HepG2 (cell line): ENCODE data around the gene EGR4. TPM values are rescaled to one million over a fixed set of nuclear protein-coding genes. Genes with fewer than 3 reads are reported as not detected.

Experiments
- BORCS8-MEF2B ChIP-seq: sonication (generic); formaldehyde crosslinking; IDR thresholded peaks from 2 replicates; pipeline ENCODE4 v1.8.0; 2022; ENCODE audit warnings: mild to moderate bottlenecking, missing genetic modification reagents
- HBP1 ChIP-seq: IDR thresholded peaks from 2 replicates; pipeline ENCODE4 v1.6.1; 2016; ENCODE audit warnings: low read depth, control low read depth
- MTA1 ChIP-seq: sonication (generic); formaldehyde crosslinking; IDR thresholded peaks from 2 replicates; pipeline ENCODE4 v1.4.0; 2020; ENCODE audit warnings: missing genetic modification reagents, mild to moderate bottlenecking, borderline replicate concordance
- NFE2L1 ChIP-seq: sonication (generic); formaldehyde crosslinking; IDR thresholded peaks from 2 replicates; pipeline ENCODE4 v1.4.0; 2020; ENCODE audit warnings: missing genetic modification reagents, mild to moderate bottlenecking, borderline replicate concordance
- PHB2 ChIP-seq: fragments of 450-650 bp; IDR thresholded peaks from 2 replicates; pipeline ENCODE4 v1.6.1; 2018; ENCODE audit not compliant: partially characterized antibody
- SUZ12 ChIP-seq: fragments of 150-350 bp; IDR thresholded peaks from 2 replicates; pipeline ENCODE4 v1.6.1; 2014; ENCODE audit warnings: low read depth, low read length
- ZFX ChIP-seq: sonication (generic); formaldehyde crosslinking; IDR thresholded peaks from 2 replicates; pipeline ENCODE4 v1.4.0; 2020; ENCODE audit warnings: mild to moderate bottlenecking, low read depth, missing genetic modification reagents, moderate library complexity
- ZFY ChIP-seq: sonication (generic); formaldehyde crosslinking; IDR thresholded peaks from 2 replicates; pipeline ENCODE4 v1.4.0; 2020; ENCODE audit warnings: missing genetic modification reagents
- ZHX2 ChIP-seq, 2 experiments: sonication (generic) in 1 of 2; formaldehyde crosslinking in 1 of 2; IDR thresholded peaks; 2 replicates each; pipeline versions ENCODE4 v1.6.1 to v1.9.0; 2014 to 2022; ENCODE audit warnings: antibody characterized with exemption in 1 of 2, borderline replicate concordance in 1 of 2, inconsistent platforms in 1 of 2, low read depth in 1 of 2, missing genetic modification reagents in 1 of 2
- ZNF235 ChIP-seq: sonication (generic); formaldehyde crosslinking; IDR thresholded peaks from 2 replicates; pipeline ENCODE4 v1.8.1; 2023; ENCODE audit warnings: mild to moderate bottlenecking, missing genetic modification reagents, borderline replicate concordance
- ZNF687 ChIP-seq: sonication (generic); formaldehyde crosslinking; IDR thresholded peaks from 2 replicates; pipeline ENCODE4 v1.5.1; 2020; ENCODE audit warnings: mild to moderate bottlenecking, missing genetic modification reagents, moderate library complexity
- ZNF691 ChIP-seq: sonication (generic); formaldehyde crosslinking; IDR thresholded peaks from 2 replicates; pipeline ENCODE4 v1.4.0; 2020; ENCODE audit warnings: missing genetic modification reagents, low read depth, mild to moderate bottlenecking, borderline replicate concordance
- polyA plus RNA-seq, 8 experiments: library from polyadenylated mRNA; depleted of rRNA in 3 of 8; stranded (reverse) in 7 of 8; unstranded in 1 of 8; fragments of >200 nt; fragmentation: Illumina TruSeq in 4 of 8; extraction: Trizol in 4 of 8; gene quantifications; 2 replicates each; pipeline versions ENCODE4 v1.2.1 to v1.2.3, GENCODE V29; 2011 to 2016; ENCODE audit warnings: low read depth in 4 of 8, missing spikeins in 1 of 8, mixed read lengths in 1 of 8; ENCODE audit not compliant: insufficient read depth in 1 of 8
- total RNA-seq, 5 experiments: library from RNA; depleted of rRNA; stranded (reverse); fragments of >200 nt; fragmentation: Illumina TruSeq; extraction: Trizol; gene quantifications; 2 replicates each; pipeline ENCODE4 v1.2.3, GENCODE V29; 2016; ENCODE audit warnings: low read depth in 1 of 5

Gene EGR4
- total and polyA plus RNA-seq, 2 of the 13 experiments (the other 11 are each of a cell fraction or from before 2014, with no cell fraction given), result not detected

GRCh38 chr2:73283545-73284295 lies 9.6 kb downstream of the EGR4 start (continued):
- TF ChIP-seq ZNF687 (CRISPR knock-in tag) (peak; percentile 80), PHB2 (no peak), ZFX (CRISPR knock-in tag) (peak; percentile 80), ZHX2 (IDR thresholded peaks at IDR 0.05; ENCODE audit: low read depth) (0 out of 2 replicates have a peak, but pooled peaks have one; percentile 38), ZHX2 (CRISPR knock-in tag; IDR thresholded peaks at IDR 0.05; ENCODE audit: borderline replicate concordance) (no peak), HBP1 (peak; percentile 60; the same call in 1 of the 2 replicates), ZNF691 (peak; percentile 77; the same call in 1 of the 2 replicates), NFE2L1 (peak; percentile 42; the same call in 1 of the 2 replicates), ZFY (CRISPR knock-in tag) (peak; percentile 77), SUZ12 (no peak), BORCS8-MEF2B (CRISPR knock-in tag) (peak; percentile 19; the same call in 1 of the 2 replicates), MTA1 (CRISPR knock-in tag) (peak; percentile 47; the same call in 1 of the 2 replicates), ZNF235 (0 out of 2 replicates have a peak, but pooled peaks have one; percentile 4)
